Osteoblast (primary cell): ENCODE measurements around the gene SCYGR1. TPM values are rescaled to one million over a fixed set of nuclear protein-coding genes. Genes with fewer than 3 reads are reported as not detected.

Source experiments
- DNase-seq: peaks from one replicate; pipeline ENCODE4 v3.0.0; 2011; ENCODE audit warnings: low spot score, mixed read lengths; ENCODE audit not compliant: insufficient read length; ENCODE audit errors: missing footprints
- H2AFZ ChIP-seq: 2 replicates; pipeline ENCODE4 v1.6.0; 2011; ENCODE audit warnings: mild to moderate bottlenecking, low read length
- H3K27ac ChIP-seq: 2 replicates; pipeline ENCODE4 v1.5.1; 2011; ENCODE audit warnings: mild to moderate bottlenecking, low read depth, low read length, moderate library complexity
- H3K27me3 ChIP-seq: 2 replicates; pipeline ENCODE4 v1.6.0; 2012; ENCODE audit warnings: mild to moderate bottlenecking, control low read depth, inconsistent platforms, low read length, moderate library complexity; ENCODE audit not compliant: insufficient read depth
- H3K36me3 ChIP-seq: 2 replicates; pipeline ENCODE4 v1.5.1; 2011; ENCODE audit warnings: mild to moderate bottlenecking, low read length, control low read depth, moderate library complexity; ENCODE audit not compliant: insufficient read depth
- H3K4me1 ChIP-seq: 2 replicates; pipeline ENCODE4 v1.5.1; 2011; ENCODE audit warnings: mild to moderate bottlenecking, low read length, control low read depth, moderate library complexity; ENCODE audit not compliant: insufficient read depth
- H3K4me2 ChIP-seq: 2 replicates; pipeline ENCODE4 v1.6.0; 2011; ENCODE audit warnings: mild to moderate bottlenecking, low read length; ENCODE audit not compliant: insufficient read depth
- H3K4me3 ChIP-seq: fragments of 200-600 bp; sonication (generic); 3 replicates; pipeline ENCODE4 v1.5.1; 2012; ENCODE audit warnings: mild to moderate bottlenecking, low read length, inconsistent platforms; ENCODE audit not compliant: insufficient read depth
- H3K79me2 ChIP-seq: 2 replicates; pipeline ENCODE4 v1.6.0; 2012; ENCODE audit warnings: mild to moderate bottlenecking, low read length, control low read depth, inconsistent platforms; ENCODE audit not compliant: insufficient read depth
- H3K9me3 ChIP-seq: 2 replicates; pipeline ENCODE4 v1.5.1; 2011; ENCODE audit warnings: low read depth, low read length, control low read depth
- H4K20me1 ChIP-seq: 2 replicates; pipeline ENCODE4 v1.6.0; 2012; ENCODE audit warnings: mild to moderate bottlenecking, low read length, control low read depth; ENCODE audit not compliant: insufficient read depth
- total RNA-seq: library from RNA; depleted of rRNA; stranded (reverse); fragments of >200 nt; gene quantifications from 2 replicates; pipeline ENCODE4 v1.2.3, GENCODE V29; 2012
- TF ChIP-seq, protein P1 (sequence below): IDR thresholded peaks from 2 replicates; pipeline ENCODE4 v1.5.1; 2011; ENCODE audit warnings: mild to moderate bottlenecking, low read depth, low read length, moderate library complexity; ENCODE audit errors: extremely low read depth

The SCYGR1 gene
- total RNA-seq, 1 donor: not detected

DNA sequence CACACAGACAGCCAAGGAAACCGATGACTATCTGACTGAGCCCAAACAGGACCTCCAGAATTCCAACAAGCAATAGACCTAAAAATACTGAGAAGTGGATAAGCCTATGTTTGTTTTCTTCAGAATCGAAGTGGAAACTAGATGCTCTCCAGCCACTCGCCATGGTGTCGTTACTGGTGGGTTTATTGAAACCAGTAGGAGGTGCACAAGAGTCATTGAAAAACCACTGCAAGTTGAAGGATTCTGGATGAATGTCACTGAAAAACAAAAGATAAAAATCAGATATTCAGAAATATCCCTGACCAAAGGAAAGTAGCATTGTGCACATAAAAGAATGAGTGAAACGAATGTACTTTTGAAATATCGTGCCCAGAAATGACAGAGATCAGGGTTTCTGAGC, 24.0 kb downstream of the SCYGR1 start:
- TF ChIP-seq, protein P1, sequence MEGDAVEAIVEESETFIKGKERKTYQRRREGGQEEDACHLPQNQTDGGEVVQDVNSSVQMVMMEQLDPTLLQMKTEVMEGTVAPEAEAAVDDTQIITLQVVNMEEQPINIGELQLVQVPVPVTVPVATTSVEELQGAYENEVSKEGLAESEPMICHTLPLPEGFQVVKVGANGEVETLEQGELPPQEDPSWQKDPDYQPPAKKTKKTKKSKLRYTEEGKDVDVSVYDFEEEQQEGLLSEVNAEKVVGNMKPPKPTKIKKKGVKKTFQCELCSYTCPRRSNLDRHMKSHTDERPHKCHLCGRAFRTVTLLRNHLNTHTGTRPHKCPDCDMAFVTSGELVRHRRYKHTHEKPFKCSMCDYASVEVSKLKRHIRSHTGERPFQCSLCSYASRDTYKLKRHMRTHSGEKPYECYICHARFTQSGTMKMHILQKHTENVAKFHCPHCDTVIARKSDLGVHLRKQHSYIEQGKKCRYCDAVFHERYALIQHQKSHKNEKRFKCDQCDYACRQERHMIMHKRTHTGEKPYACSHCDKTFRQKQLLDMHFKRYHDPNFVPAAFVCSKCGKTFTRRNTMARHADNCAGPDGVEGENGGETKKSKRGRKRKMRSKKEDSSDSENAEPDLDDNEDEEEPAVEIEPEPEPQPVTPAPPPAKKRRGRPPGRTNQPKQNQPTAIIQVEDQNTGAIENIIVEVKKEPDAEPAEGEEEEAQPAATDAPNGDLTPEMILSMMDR: peak; percentile 34

DNA sequence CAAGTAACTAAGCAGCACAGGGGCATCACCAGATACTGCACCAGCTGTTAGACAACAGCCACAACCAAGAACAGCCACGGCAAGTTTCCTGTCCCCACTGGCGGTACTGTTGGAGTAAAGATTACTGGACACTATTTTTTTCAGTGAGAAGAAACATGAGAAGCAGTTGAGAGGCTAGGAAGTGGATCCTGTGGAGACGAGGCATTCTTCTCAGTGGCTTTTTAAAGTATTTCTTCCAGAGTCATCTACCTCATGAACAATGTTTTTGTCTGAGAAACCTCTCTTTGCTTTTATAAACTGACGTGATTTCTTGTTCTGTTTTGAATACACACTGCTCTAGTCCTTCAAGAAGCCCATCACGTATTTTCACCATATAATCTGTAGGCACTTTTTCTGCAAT, 27.4 kb downstream of the SCYGR1 start:
- Histone ChIP-seq H3K4me3 (no peak overlapping the region), H3K4me2 (no peak overlapping the region), H3K4me1 (no peaks in the 10 kb centered on the region), H3K79me2 (no peaks in the 10 kb centered on the region), H3K27ac (no peak overlapping the region), H3K9me3 (no peaks in the 10 kb centered on the region), H4K20me1 (no peaks in the 10 kb centered on the region), H3K36me3 (peaks cover 31% of the 10 kb centered on the region), H3K27me3 (no peaks in the 10 kb centered on the region), H2AFZ (no peak overlapping the region)
- TF ChIP-seq, protein P1: no peak
- no peak for DNase-seq

More for the DNA sequence above, 24.0 kb downstream of the SCYGR1 start:
- Histone ChIP-seq H4K20me1 (no peaks in the 10 kb centered on the region), H3K9me3 (no peaks in the 10 kb centered on the region), H3K4me3 (no peak overlapping the region), H3K27me3 (no peaks in the 10 kb centered on the region), H3K4me1 (peaks cover 20% of the 10 kb centered on the region), H2AFZ (no peak overlapping the region), H3K27ac (no peak overlapping the region), H3K79me2 (no peaks in the 10 kb centered on the region), H3K4me2 (no peak overlapping the region), H3K36me3 (peaks cover 15% of the 10 kb centered on the region)
- DNase-seq: no peak

DNA sequence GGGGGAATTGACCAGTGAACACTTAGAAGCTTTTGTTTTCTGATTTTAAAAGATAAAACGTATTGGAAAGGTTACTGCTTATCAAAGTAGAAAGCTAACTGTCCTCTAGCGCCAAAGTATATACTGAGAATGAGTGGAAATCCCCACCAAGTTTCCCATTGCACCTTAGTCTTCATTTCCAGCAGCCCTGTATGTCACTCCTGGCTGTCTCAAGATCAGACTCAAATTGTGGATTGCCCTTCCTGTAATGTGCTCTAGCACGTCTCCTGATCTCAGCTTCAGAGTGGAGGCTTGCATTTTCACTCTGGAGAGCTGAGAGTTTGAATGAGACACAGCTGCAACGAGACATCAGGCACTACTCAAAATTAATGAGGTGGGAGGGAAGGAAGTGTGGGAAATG, 36.1 kb downstream of the SCYGR1 start:
- Histone ChIP-seq H3K79me2 (no peaks in the 10 kb centered on the region), H3K36me3 (peaks cover 16% of the 10 kb centered on the region), H3K4me2 (no peak overlapping the region), H3K4me3 (no peak overlapping the region), H4K20me1 (no peaks in the 10 kb centered on the region), H3K4me1 (no peaks in the 10 kb centered on the region), H3K27me3 (no peaks in the 10 kb centered on the region), H3K27ac (no peak overlapping the region), H2AFZ (no peak overlapping the region), H3K9me3 (no peaks in the 10 kb centered on the region)
- DNase-seq: no peak
- TF ChIP-seq, protein P1: no peak

DNA sequence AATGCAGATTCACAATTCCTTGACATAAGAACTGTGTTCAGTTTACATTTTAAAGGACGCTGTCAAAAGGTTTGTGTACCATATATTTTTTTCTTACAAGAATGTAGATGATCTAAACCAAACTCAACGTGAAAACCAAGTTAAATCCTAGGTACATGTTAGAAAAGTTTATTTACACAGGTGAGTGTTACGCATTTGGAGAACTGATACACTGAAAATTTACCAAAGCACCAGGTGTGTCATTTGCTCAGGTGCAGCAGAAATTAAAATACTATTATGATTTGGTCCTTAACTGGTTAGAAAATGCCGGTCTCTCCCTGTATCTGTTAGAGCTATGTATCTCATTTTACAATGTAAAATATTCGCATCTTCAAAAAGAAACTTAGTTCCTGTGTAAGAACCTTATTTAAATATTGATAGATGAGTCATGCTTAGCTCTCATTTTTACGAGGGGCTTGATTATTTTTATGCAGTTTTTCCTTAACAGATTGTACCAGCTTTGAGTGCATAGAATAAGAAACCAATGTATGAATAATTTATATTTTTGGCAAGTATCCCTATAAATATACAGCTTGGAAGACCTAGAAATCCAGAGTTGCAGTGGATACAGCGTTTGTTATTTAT, 37.6 kb downstream of the SCYGR1 start:
- Histone ChIP-seq H4K20me1 (no peaks in the 10 kb centered on the region), H3K36me3 (peaks cover 15% of the 10 kb centered on the region), H3K79me2 (no peaks in the 10 kb centered on the region)

More for the DNA sequence above, 37.6 kb downstream of the SCYGR1 start:
- Histone ChIP-seq H2AFZ (no peak overlapping the region), H3K27ac (no peak overlapping the region), H3K4me2 (no peak overlapping the region), H3K27me3 (no peaks in the 10 kb centered on the region), H3K4me1 (no peaks in the 10 kb centered on the region), H3K9me3 (no peaks in the 10 kb centered on the region), H3K4me3 (no peak overlapping the region)
- TF ChIP-seq, protein P1: no peak
- no peak for DNase-seq
